ENCODE results near the gene NALF2.
A peak's percentile ranks its signal among the peaks of the same experiment; 100 is the strongest.

Gene NALF2

GRCh38 chrX:69524781-69525363 lies 20.7 kb downstream of the NALF2 start:
- DNase-seq (ENCODE audit: low read depth in 2 of 2), result no peak

GRCh38 chrX:69530306-69530705 lies 26.2 kb downstream of the NALF2 start:
- no peak for DNase-seq (ENCODE audit: low read depth in 2 of 2)

- DNase-seq (ENCODE audit: low read depth in 2 of 2), result no peak
These were observed 27.1 kb downstream of the NALF2 start for GRCh38 chrX:69531031-69531755.

- DNase-seq (ENCODE audit: low read depth in 2 of 2), result no peak
These were observed 31.5 kb downstream of the NALF2 start for GRCh38 chrX:69535661-69536060.

- peak; percentile 16 to 22 for DNase-seq (ENCODE audit: low read depth in 2 of 2)
These were observed 34.3 kb downstream of the NALF2 start for GRCh38 chrX:69538321-69538876.

- DNase-seq (ENCODE audit: low read depth in 2 of 2), result no peak
These were observed 35.3 kb downstream of the NALF2 start for GRCh38 chrX:69539437-69539836.

GRCh38 chrX:69541956-69542355 lies 37.8 kb downstream of the NALF2 start:
- no peak for DNase-seq (ENCODE audit: low read depth in 2 of 2)

GRCh38 chrX:69543572-69543971 lies 39.4 kb downstream of the NALF2 start:
- no peak for DNase-seq (ENCODE audit: low read depth in 2 of 2)

- DNase-seq (ENCODE audit: low read depth in 2 of 2), result no peak
These were observed 42.3 kb downstream of the NALF2 start for GRCh38 chrX:69546417-69546816.

GRCh38 chrX:69546978-69547377 lies 42.9 kb downstream of the NALF2 start:
- DNase-seq (ENCODE audit: low read depth in 2 of 2), result no peak

- no peak for DNase-seq (ENCODE audit: low read depth in 2 of 2)
These were observed 47.4 kb downstream of the NALF2 start for GRCh38 chrX:69551421-69552009.

- DNase-seq (ENCODE audit: low read depth in 2 of 2), result no peak
These were observed 48.4 kb downstream of the NALF2 start for GRCh38 chrX:69552512-69552911.
